Sigmoid colon (tissue), 4 donors: ENCODE results near the gene SCO2.

Experiments
- CTCF ChIP-seq, 4 experiments: fragments of 450-650 bp in 3 of 4; fragments of 200-600 bp in 1 of 4; IDR thresholded peaks; one replicate each; pipeline ENCODE4 v1.5.1; 2016 to 2019; ENCODE audit warnings: antibody characterized with exemption in 4 of 4, mild to moderate bottlenecking in 3 of 4, moderate library complexity in 2 of 4
- EP300 ChIP-seq, 4 donors: sonication (generic); formaldehyde crosslinking; IDR thresholded peaks; one replicate each; pipeline ENCODE4 v1.6.1; 2017; ENCODE audit warnings: antibody characterized with exemption in 4 of 4
- POLR2A ChIP-seq, 2 donors: fragments of 450-650 bp; IDR thresholded peaks; one replicate each; pipeline ENCODE4 v1.6.1; 2016; ENCODE audit warnings: antibody characterized with exemption in 2 of 2, mild to moderate bottlenecking in 2 of 2, moderate library complexity in 2 of 2

- no peak for TF ChIP-seq POLR2A (IDR thresholded peaks at IDR 0.05)
- TF ChIP-seq CTCF (IDR thresholded peaks at IDR 0.05): no peak
- no peak for TF ChIP-seq EP300 (IDR thresholded peaks at IDR 0.05)
Measured at GRCh38 chr22:50573491-50574382, 48.3 kb upstream of the SCO2 start.
